LoVo (cell line): ENCODE measurements around the gene ARL15.
"Not testable (repeated sequence)": the region's sequence is repeated elsewhere in the genome, so short reads cannot be mapped to it uniquely, and the experiment has no call there.

Experiments
- DNase-seq: peaks from one replicate; pipeline ENCODE4 v3.0.0-alpha.2; 2016; ENCODE audit warnings: low spot score

Gene ARL15

DNA sequence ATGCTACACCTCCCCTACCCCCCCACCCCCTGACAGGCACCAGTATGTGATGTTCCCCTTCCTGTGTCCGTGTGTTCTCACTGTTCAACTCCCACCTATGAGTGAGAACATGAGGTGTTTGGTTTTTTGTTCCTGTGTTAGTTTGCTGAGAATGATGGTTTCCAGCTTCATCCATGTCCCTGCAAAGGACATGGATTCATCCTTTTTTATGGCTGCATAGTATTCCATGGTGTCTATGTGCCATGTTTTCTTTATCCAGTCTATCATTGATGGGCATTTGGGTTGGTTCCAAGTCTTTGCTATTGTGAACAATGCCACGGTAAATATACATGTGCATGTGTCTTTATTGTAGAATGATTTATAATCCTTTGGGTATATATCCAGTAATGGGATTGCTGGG lies 328.1 kb downstream of the ARL15 start:
- DNase-seq = not testable (repeated sequence)

DNA sequence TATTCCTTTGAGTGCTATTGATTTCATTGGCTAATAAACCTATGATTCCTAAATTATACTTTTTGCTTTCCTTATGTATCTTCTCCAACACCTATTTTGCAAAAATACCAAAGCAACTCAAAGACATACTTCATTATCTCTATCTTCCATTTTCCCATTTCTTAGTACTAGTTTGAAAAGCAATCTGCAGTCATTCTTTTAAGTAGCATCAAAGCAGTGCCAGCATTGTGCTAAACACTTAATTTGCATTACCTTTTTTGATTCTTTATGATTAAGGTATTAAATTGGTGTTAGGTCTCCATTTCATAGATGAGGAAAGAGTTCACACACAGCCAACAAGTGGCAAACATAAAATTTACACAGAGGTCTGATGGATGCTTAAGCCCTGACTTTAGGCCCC lies 330.3 kb downstream of the ARL15 start:
- DNase-seq = no peak

DNA sequence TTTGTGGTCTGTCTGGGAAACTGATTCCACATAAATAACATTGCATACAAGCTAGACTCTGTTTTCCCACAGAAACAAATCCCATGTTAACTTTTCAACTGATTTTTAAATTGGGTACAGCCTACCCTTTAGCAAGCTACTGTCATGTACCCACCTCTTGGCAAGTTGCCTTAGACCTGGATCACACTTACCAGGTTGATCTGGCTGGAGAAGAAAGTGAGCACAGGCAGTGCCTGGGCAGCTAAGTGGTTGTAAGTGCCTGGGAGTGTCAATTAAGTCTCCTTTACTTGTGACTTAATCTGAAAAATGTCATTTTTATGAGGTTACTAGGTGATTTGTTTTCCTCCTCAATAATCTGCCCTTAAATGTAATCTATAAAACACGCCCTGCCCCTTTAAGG lies 336.4 kb downstream of the ARL15 start:
- DNase-seq = peak; percentile 1

DNA sequence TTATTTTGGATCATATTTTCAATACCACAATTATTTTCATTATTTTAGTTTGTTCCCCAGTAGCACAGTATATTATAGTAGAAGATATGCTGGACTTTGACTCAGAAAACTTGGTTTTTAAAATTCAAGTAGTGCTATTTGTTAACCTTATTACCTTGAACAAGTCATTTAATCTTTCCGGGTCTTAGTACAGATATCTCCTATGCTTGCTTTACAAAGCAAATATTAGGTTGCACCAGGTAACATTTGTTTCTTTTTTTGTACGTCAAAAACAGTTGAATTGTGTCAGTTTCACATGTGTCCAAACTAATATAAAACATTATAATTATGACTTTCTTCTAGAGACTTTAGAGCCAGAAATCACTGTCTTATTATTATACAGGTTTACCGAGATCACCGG lies 338.1 kb downstream of the ARL15 start:
- no peak for DNase-seq

DNA sequence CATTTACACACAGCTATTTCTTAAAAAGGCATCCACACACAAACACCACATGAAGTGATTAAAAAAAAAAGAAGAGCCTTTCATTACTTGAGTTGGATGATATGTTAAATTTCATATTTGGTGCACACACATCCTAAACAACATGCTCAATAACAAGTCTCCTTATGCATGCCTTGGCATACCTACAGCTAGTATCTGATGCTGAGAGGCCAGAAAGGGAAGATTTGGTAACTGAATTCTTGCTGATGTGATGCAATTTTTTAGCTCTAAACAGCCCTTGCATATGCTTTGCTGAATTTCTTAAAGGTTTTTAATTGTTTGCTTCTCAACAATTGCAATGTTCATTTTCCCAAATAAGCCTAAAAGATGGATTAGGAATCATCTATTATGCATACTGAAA lies 338.8 kb downstream of the ARL15 start:
- DNase-seq = no peak

DNA sequence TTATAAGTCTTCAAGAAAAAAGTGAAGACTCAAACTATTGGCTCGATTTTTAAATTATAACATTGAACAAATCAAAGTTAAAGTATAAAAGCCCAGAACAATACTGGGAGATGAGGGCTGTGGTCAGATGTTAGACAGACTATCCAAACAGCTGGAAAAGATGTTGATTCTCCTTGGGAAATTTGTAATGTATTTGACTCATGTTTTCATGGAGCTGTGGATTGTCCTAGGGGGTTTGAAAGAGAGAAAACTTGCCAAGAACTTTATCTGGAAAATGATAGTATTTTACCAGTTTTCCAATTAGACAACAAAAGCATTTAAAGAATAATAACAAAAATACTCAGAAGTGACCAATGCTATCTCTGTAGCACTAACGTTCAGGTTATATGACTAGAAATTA lies 339.2 kb downstream of the ARL15 start:
- no peak for DNase-seq

DNA sequence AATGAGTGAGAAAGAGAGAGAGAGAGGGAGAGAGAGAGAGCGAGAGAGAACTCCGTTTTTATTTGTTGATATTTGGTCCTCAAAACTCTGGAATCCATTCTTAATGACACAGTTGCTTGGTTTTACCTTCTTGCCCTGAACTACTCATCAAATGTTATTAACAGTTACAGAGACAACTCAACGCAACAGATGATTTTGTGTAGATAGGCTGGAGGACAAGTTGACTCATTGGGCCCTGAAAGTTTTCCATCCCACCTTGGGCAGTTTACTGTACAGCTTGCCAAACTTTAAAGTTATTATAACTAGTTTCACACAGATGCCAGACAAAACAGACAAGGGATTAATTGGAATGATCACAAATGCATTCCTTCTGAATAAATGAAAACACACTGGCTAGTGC lies 339.9 kb downstream of the ARL15 start:
- DNase-seq = no peak

DNA sequence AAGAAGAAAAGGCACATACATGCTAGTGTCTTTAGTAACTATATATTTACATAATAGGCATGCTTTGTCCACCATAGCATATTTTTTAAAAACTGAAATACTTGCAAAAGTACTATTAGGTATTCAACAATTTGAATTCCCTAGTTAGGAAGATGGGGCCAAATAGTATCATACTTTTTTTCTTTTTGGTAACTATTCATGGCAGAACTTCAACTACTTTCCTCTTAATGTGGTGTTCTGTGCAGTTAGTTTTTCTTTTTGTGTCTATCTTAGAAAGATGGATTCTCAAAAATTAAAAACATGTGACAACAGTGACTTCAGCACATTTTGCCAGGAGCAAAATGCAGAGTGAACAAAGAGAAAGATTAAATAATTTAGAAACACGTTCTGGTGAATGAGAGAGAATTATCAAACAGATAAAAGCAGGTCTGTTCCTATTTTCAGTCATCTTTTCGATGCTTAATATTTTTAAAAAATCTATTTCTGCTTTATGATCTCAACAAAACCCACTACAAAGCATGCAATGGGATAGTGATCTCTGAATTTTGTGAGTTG lies 341.1 kb downstream of the ARL15 start:
- no peak for DNase-seq

DNA sequence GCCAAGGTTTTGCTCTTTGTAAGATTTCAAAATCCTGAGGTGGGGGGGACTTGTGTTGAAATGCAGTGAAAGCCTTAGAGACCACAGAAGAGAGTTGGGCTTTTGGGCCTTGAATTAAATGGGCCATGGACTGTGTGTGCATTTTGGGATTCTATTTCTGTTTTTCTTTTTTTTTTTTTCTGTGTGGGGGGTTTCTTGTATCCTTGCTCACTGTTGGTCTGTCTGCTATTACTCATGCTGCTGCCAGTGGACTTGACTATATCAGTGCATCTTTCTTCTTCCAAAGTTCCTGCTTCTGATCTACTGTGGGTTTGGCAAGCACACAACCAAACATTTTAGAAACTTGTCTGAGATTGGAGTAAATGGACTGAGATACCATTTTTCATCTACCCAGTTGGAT lies 344.9 kb downstream of the ARL15 start:
- DNase-seq = no peak

DNA sequence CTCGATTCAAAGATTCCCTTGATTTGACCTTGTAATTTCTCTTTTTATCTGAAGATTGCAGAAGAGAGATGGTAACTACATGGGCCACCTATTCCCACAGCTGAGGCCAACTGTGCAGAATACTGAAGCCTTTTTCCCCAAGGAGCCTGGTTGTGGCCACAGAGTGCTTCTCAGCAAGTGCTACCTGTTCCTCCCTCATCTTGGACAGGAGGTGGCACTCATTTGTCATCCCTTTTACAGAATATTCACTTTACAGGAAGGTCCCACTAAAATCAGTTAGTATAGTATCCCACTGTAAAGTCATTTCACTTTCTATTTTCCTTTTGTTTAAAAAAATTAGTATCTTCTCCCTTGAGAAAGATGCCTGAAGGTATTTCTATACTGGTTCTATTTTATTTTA lies 346.4 kb downstream of the ARL15 start:
- no peak for DNase-seq

DNA sequence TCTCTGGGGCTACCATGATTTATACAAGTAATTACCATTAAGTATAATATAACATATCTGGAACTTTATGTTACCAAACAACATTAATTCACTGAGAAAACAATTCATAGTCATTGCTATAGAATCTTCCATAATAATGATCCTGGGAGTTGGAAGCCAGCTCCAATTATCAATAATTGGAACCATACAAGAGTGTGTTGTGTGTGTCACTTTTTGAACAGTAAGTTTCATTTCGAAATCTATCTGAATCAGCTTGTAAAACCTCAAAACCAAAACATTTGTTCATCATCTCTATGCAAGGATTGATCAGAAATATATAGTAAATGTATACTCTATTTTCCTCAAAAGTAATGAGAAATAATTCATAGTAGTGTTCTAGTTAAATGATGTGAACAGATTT lies 348.1 kb downstream of the ARL15 start:
- no peak for DNase-seq

DNA sequence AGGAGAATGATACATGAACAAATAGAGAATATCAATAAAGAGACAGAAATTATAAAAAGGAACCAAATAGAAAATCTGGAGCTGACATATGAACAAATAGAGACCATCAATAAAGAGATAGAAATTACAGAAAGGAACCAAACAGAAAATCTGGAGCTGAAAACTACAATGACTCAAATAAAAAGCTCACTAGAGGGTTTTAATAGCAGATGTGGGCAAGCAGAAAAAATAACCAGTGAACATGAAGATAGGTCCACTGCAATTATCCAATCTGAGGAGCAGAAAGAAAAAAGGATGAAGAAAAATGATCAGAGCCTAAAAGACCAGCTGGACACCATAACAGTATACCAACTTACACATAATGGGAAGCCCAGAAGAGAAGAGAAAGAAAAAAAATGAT lies 353.7 kb downstream of the ARL15 start:
- DNase-seq = no peak

DNA sequence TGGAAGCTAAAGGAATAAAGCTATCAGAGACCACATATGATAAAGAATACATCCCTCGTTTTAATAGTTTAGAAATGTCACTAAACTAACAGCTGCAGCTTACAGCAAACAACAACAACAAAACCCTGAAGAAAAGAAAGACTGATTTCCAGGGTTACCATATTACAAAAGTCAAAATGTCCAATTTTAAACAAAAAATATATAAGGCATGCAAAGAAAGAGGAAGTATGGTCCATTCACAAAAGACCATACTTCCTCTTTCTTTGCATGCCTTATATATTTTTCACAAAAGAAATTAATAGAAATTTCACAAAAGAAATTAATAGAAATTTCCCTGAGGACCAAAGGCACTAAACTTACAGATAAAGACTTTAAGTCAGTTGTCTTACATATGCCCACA lies 354.2 kb downstream of the ARL15 start:
- no peak for DNase-seq

DNA sequence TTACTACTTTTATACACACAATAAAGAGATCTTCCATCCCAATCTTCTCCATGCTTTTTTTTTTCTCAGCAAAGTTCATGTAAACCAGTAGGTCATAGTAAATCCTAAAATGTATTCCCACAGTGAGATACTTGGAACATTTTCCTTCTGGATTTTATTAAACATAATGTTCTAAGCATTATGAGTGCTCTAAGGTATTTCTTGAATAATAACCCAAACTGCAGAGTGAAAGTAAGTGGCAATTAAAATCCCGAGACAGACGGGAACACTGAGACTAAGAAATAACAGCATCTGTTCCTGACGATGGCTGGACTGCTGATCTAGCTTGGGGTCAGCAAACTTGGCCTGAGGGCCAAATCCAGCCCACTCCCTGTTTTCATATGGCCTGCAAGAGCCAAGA lies 359.8 kb downstream of the ARL15 start:
- DNase-seq = no peak

DNA sequence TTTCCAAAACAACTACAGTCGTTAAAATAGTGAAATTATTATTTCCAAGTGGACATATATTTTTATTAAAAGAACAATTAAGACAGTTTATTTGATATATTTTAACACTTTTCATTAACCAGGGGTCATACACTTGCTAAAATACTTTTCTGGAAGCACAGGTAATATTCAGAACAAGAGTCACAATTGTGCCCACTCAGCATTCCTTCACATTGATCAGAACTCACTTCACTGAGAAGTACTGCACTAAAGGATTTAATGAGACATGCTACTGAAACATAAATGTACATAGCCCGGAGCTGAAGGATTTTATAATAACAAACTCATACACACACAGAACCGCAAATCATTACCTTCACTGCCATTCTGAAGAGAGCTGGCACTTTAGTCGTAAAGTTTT lies 361.8 kb downstream of the ARL15 start:
- DNase-seq = no peak

DNA sequence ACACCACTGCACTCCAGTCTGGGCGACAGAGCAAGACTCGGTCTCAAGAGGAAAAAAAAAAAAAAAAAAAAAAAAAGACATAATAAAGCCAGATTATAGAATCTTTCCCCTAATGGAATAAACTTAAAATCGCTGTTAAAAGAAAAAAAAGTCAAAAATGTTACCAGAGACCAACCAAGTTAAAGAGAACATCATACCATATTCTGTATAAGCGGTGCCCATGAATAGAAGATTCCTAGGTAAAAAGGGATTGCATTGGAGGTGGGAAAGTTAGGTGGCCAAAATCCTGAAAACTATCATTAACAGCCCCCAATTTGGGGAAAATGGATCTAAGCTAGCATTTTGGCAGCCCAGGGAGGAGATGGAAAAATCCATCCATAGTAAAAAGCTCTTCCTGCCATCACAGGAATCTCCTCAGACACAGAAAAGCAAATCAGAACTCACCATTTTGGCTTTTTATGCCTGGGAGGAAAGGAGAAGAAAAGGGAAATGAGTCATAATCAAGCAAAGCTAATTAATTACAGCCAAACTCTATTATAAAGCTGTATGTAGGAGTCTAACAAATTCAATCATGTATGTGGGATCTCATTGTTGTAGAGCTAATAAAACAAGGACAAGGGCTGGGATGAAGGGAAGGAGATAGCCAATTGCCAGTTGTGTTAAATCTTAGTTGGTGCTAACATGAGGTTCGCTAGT lies 363.8 kb downstream of the ARL15 start:
- DNase-seq = no peak

DNA sequence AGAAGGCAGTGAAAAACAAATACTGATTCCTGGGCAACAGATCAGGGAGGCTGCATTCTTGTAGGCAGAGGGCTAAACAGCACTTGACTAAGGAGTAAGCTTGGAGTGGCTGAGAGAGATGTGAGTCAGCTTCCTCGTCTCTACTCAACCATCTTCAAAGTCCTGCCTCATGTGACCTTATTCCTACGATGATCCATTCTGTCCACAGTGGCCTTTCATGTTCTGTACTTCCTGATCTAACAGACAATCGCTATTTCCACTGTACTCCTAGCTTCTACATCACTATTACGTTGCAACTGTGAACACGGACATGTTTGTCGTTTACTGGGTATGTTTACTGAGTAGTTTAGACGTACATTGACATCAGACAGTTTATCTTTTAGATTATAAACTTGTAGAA lies 365.4 kb downstream of the ARL15 start:
- DNase-seq = no peak

DNA sequence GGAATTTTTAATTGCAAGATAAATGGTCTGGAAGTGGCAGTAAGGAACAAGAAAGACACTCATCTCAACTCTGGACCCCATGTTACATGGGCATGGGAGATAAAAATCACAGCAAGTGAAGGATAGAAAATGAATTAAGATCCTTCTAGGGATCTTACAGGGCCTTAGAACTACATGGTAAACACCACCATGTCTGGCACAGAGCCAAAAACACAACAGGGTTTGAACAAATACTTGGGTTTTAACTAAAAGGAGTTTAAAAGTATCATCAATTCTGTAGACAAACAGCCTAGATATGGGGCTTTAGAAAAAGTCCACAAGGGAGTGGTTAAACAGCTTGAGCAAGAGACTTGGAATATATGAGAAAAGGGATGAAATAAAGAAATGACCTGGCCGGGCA lies 366.4 kb downstream of the ARL15 start:
- no peak for DNase-seq

DNA sequence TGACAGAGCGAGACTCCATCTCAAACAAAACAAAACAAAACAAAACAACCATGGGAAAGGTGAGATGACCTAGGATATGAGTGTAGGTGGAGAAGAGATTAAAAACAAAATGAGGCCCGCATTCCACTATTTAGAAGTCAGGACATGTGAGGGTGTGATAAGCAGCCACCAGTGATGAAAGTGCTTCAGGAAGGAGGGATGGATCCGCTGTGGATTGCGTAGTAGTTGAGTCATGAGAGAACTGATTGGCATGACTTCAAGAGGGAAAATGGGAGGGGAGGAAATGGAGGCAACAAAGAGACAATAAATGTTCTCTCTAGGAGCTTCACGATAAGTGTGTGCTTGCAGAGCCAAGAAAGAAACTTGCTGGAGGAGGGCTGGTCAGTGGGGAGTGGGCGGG lies 367.6 kb downstream of the ARL15 start:
- no peak for DNase-seq

DNA sequence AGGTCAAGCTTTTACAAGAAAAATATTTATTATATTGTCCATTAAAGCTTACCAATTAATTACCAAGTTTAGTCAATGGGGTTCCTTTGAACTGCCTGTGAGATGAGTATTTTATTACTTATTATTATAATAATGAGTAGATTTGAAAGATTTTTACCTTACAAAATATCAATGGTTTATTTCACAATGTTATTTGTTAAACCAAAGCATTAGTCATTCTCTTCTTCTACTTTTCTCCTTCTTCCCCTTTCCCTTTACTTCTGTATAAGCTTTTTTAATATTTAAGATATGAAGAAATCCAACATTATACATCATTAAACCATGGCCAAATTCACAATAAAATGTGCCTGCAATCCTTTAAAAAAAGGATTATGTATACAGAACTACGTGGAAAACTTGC lies 369.5 kb downstream of the ARL15 start:
- DNase-seq = no peak

DNA sequence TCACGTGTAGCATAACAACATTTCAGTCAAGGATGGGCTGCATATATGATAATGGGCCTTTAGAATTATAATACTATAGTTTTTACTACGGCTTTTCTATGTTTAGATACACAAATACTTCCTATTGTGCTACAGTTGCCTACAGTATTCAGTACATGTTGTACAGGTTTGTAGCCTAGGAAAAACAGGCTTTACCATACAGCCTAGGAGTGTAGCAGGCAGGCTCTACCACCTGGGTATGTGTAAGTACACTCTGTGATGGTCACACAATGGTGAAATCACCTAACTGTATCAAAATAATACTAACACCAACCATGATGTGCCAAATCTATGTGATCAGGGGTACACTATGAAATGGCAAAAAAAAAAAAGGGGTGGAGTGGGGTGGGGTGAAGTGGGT lies 372.9 kb downstream of the ARL15 start:
- DNase-seq = no peak

DNA sequence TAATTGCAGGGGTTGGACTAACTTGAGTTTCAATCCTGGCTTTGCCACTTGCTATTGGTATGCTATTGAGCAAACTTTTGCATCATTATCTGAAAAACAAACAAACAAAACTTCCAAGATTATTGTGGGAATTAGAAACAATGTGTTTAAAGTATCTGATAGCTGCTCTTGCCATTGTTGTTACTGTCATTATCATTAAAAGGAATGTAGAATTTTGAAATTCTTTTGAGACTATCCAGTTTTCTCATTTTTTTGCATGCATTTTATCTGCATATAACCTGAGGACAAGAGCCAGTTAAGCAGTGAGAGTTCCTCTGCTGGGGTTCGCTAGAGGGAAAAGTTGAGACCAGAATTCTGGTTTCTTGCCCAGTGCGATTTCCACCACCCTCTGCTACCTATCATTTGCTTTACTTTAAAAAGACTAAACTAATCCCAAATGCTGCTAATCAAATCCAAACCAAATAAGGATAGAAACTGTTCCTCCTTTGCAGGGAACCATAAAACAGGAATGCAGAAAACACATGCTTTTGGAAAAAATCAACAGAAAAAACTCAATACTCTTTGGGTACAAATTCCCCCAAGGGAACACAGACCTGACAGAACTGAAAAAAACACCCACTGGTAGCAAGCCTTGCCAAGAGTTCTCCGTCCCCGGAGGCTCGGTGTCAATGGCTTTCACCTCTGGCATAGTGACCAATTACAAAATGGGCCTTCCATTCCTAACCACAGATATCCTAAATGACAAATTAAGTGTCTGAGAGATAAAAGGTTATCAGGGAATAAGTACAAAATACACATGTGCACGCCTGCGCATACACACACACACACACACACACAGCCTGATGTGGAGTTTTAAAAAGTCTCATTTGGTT lies 373.7 kb downstream of the ARL15 start:
- DNase-seq = no peak

DNA sequence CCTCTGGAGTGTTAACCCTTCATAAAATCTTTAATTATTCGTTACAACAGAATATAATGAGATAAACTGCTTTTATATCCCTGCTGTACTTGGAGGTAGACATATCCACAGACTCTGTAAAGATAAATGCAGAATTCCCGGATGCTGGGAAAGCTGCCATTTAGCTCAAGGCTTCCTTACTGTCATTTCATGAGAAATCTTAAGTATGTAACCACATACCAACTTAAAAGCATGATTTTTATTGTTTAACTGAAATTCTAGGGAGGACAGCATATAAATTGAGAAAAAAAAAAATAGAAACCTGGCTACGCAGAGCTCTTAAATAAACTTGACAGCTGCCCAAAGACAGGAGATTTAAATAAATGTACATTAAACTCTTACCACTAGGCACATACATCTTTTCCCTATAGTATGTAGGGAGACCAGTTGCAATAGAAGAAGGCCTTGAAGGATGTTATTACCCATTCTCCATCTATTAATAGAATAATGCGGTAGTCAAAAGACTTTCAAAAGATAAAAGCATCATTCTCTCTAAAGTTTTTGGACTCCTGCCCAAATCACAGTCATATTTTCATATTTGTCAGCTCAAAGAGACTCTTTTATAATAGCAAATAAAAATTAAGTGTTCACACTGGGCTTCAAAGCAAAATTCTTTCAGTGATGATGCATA lies 376.1 kb downstream of the ARL15 start:
- no peak for DNase-seq
